GM21381 (cell line): ENCODE measurements around the gene VSTM2L.

Source experiments
- ATAC-seq: cut with Tn5 transposase; IDR thresholded peaks from one replicate; pipeline ENCODE4 v1.9.1; 2021; ENCODE audit warnings: mild to moderate bottlenecking, moderate library complexity; ENCODE audit not compliant: unreplicated experiment

Gene VSTM2L

GRCh38 chr20:37986873-37987601 is 84.1 kb downstream of the VSTM2L start:
- no peak for ATAC-seq

DNA sequence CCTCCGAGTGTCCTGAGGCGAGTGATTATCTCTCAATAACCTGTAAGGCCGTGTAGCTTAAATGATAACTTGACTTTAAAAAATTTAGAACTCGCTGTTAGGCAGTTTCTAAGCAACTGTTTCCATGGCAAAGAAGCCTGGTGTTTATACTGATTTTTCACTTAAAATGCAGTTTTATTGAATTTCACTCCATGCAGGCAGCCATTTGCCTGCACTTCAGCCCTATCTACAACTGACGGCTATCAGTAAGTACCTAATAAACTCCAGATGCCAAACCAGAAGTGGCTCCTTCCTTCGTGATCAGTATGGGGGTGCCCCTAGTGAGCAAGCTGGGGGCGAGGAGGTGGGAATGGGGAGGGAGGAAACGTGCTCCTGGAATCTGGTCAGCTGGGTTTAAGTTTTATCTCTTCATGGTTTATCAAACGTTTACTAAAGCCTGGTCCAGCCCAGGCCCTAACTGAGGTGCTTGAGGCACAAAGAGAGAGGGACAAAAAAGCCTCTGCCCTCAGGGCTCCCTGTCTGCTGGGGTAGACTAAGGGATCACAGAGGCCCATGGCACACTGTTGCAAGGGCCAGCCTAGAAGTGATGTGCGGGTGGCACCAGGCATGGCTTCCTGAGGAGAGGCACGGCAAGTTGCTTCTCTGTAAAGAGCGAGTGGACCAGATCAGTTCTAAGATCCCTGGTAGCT is 84.8 kb downstream of the VSTM2L start:
- ATAC-seq: no peak

DNA sequence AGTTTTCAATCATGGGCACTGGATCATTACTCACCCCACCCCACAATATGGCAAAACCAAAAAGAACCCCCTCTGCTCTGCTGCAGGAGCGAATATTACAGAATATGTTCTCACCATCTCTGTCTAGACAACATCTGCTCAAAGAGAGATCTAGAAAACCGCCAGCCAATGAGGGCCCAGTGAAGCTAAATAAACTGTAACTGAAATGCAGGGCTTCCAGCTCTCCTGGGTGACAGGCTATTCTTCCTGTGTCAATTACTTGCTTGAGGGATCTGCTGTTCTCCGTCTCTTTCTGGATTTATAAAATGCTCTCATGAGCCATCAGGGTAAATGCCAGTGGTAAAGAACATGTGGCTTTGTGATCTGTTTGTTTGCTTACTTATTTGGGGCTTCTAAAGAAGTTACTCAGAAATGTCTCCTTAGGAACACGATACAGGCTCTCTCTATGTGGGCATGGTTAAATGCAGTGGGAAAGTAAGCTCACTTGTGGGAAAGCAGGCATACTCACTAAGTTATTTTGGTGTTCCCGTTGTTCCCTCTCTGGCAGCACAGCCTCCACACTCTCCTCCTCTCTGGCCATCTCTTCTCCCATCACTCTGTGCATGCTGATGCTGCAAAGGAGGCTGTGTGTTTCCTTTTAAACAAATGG is 85.5 kb downstream of the VSTM2L start:
- no peak for ATAC-seq

GRCh38 chr20:37989601-37990295 is 86.8 kb downstream of the VSTM2L start:
- ATAC-seq: no peak

GRCh38 chr20:37990571-37991151 is 87.7 kb downstream of the VSTM2L start:
- ATAC-seq: peak; percentile 88

GRCh38 chr20:37991157-37991866 is 88.4 kb downstream of the VSTM2L start:
- ATAC-seq: no peak

DNA sequence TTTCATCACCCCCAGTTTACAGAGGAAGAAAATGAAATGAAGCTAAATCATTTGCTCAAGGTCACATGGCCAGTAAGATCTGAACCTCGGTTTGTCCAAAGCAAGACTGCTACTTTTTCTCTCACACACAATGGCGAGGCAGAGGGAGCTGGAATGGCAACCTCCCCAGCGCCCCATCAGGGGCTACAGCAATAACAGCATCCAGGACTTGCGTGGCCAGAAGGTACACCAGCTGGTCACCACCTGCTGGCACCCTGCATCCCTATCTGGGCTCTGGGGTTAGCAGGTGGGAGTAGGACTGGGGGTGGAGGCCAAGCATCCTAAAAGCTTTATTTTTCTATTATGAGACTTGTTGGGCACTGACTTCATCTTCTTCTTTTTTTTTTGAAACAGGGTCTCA is 89.0 kb downstream of the VSTM2L start:
- no peak for ATAC-seq

DNA sequence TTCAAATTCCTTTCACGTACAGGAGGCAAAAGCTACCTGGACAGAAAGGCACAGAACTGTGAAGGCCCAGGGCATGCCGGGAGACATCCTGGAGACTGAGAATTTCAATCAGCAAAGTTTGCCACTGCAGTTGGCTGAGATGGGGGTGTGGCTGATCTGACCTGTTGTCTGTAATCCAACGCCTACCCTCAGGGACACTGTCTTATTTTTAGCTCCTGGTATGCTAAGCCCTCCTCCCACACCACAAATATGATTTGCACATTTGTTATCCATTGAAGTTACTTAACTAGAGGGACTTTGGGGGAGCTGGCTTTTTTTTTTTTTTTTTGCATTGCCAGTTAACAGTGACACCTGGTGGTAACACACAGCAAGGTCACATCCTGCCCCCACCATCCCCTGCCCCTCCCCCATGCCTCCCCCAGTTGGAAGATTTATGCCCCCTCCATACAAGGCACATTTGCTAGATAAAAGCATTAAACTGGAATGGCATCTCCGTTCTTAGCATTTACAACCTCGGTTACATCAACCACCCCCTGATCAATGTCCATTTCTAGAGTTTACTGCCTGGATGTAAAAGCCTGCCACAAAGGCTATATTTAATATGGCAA is 90.0 kb downstream of the VSTM2L start:
- no peak for ATAC-seq

DNA sequence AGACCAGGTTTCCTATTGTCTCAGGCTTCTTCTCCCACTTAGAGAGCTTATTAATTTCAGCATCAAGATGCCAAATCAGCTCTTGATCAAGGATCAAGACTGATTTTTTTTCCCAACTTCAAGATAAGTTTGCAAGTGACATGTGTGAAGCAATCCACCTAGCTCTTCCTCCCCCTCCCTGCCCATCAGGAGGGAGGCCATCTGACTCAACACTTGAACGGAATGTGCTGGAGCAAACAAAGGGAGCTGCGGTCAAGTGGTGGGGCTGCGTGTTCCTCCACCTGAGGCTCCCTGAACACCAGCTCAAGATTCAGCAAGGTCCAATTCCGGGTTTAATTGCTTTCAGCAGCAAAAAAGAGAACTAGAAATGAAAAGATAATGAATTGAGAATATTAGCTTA is 91.6 kb downstream of the VSTM2L start:
- no peak for ATAC-seq
